NCI-H1930 (cell line): Measurements from ENCODE around the gene SCYL1.
"Not testable (repeated sequence)": the region's sequence is repeated elsewhere in the genome, so short reads cannot be mapped to it uniquely, and the experiment has no call there.

Experiments
- DNase-seq, 2 experiments: peaks; one replicate each; lab custom pipeline; 2025; lab: John Stamatoyannopoulos, UW

SCYL1 gene

GRCh38 chr11:65554842-65555430 lies 30.1 kb downstream of the SCYL1 start:
- DNase-seq = no peak

DNA sequence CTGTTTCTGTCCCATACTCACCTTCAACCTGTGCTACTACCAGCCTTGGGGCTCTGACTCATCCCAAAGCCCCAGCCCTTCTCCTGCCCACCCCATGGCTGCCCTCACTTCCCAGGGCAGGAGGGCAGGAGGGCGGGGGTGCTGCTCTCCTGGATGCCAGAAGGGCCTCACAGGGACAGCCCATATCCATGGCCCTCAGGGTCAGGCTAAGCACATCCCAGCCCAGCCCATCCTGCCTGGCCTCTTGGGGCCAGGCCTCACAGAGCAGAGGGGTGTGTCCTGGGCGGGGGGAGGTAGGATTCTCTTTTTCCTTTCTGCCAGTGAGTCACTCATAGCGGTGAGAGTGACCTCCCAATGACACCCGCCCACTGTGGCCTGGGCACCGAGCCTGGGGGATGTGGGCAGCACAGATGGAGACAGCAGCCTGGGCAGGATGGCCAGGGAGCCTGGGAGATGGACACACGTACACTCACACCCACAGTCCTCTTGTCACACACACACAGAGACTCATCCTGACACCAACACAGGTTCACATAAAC lies 30.9 kb downstream of the SCYL1 start:
- DNase-seq = no peak

DNA sequence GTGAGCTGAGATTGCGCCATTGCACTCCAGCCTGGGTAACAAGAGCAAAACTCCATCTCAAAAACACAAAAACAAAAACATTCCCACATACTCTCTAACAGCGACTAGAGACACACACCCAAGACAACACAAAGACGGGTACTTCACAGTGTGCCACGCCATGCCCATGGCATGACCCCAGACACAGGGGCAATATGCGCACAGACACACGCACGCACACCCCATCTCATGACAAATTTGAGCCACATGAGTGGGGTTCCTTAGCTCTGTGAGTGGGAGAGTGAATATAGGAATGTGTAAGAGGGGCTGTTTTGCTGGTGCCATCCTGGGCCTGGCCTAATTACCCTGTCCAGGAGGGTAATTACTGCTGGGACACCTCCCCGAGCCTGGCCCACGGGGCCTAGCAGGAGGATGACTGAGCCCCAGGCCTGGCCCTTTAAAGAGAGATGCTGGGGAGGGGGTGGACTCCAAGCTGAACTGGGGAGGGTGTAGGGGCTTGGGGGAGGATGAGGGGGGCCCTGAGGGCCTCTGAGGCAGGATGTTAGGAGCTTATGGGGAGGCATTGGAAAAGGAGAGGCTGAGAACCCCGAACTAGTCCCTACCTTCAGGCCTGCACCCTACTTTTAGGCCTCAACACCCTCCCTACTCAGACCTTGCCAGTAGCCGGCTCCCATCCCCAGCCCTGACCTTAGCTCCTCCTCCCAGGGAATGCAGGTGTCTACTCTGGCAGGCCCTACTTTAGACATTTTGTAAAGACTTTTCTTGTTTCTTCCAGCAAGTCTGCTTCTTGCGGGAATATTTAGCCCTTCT lies 31.8 kb downstream of the SCYL1 start:
- DNase-seq = no peak

- no peak for DNase-seq
These were observed 32.6 kb downstream of the SCYL1 start for GRCh38 chr11:65557280-65558001.

DNA sequence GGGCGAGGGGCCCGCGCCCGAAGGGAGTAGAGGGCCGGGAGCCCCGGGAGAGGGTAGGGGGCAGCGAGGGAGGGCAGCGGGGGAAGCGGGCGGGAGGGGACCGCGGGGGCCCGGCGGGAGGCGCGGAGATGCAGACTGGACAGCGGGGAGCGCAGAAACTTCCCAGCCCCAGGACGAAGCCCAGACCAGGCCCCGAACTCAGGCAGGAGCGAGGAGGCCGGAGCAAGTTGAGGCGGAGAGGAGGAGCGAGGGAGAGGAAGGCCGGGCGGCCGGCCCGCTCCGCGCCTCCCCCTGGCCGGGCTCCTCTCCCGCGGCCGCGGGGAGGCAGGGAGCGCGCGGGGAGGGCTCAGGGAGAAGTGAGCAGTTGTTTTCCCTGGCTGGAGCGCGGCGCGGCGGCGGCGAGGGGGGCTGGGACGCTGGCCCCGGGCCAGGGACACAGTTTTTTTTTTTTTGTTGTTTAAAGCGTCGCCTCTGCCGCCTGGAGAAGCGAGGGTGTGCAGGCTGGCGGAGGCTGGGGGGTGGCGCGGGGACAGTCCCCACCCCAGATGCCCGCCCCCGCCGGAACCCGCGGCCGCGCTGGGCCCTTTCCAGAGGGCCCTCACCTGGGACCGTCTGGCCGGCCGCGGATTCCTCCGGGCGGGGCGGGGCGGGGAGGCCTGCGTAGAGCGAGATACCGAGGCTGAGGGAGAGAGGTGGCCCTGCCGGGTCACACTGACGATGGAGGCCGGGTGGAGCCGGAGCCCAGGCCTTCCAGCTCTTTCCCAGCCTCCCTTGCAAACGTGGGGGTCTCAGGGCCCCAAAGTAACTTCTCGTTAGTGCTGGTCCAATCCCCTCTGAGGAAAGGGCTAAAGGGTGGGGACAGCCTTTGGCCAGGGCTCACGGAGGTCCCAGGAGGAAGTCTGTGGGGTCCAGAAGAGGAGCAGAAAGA lies 33.4 kb downstream of the SCYL1 start, which contains the start of gene LTBP3:
TSS of gene LTBP3 (minus strand) at position 358 of the 928 bp plus-strand sequence. CDS start 400 bp downstream, outside the sequence.
- no peak for DNase-seq

- DNase-seq = no peak
These were observed 34.1 kb downstream of the SCYL1 start for GRCh38 chr11:65558930-65559509.

DNA sequence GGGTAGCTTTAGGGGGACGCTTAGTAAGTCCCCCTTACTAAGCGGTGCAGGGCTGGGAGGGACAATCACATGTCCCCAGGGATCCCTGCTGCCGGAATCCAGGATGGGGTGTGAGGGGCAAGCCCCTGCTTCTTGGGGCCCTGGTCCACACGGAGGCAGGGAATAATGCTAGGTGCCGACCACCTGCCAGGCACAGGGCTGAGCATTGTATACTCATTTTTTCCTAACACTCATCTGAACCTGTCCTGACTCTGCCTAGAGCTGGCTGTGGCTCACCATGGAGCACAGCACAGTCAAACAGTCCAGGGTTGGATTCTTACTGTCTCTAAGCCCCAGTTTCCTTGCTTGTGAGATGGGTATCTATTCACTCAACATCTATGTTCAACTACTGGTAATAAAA lies 34.7 kb downstream of the SCYL1 start:
- no peak for DNase-seq

GRCh38 chr11:65559951-65560537 lies 35.2 kb downstream of the SCYL1 start:
- DNase-seq = no peak

DNA sequence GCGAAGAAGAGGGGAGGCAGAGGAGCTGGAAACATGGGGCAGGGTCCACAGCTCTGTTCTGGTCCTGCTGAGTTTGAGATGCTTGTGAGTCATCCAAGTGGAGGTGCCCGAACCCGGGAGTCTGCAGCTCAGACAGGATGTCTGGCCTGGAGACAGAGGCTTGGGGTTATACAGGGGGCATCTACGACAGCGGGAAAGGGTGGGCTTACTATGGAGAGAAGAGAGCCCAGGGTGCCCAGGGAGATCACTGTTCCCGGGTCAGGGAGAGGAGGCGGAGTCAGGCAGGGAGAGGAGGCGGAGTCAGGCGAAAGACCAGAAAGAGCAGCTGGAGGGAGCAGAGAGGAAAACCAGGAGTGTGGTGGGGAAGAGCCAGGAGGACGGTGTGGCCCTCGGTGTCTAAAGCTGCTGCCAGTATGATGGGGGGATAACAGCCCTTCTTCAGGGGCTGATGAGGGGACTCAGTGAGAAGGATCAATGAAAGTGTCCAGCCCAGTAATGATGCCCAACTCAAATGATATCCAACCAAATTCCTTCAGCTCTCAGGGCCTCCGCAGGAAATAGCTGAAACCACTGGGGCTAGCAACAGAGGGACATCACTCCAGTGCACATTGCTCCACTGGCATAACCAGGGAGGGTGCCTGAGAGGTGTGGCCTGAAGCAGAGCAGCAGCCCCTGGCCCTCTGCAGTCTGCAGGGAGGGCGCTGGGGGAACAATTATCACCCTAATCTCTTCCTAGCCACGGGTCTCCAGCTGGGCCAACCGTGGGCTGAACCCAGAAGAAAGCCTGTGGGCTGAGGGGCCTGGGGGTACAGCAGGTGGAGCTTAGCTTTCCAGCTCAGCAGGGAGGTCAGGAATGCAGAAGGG lies 35.9 kb downstream of the SCYL1 start:
- DNase-seq = no peak

GRCh38 chr11:65562020-65562419 lies 37.1 kb downstream of the SCYL1 start:
- no peak for DNase-seq

DNA sequence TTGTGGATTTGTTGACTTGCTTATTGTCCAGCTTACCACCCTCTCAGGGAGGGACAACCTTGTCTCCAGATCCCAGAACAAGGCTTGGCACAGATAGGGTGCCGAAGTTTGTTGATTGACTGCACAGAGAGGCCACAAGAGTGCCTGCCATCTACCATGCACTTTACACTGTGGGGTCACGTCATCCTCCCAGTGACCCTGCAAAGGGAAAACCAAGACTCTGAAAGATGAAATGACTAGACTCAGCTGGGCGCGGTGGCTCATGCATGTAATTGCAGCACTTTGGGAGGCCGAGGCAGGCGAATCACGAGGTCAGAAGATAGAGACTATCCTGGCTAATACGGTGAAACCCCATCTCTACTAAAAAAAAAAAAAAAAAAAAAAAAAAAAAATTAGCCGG lies 37.9 kb downstream of the SCYL1 start:
- no peak for DNase-seq

DNA sequence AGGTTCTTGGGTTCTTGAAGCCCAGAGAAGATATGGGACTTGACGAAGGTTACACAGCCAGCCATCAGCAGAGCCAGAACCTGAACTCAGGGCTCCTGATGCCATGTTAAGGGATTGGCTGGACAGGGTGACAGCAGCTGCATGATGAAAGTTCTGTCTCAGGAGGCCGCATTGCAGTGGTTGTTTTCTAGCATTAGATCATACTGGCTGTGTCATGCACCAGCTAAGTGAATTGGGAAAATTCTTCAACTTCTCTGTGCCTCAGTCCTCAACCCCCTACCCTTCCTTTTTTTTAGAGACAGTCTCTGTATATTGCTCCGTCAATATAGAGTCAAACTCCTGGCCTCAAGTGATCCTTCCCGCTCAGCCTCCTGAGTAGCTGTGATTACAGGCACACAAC lies 38.7 kb downstream of the SCYL1 start:
- DNase-seq = no peak

DNA sequence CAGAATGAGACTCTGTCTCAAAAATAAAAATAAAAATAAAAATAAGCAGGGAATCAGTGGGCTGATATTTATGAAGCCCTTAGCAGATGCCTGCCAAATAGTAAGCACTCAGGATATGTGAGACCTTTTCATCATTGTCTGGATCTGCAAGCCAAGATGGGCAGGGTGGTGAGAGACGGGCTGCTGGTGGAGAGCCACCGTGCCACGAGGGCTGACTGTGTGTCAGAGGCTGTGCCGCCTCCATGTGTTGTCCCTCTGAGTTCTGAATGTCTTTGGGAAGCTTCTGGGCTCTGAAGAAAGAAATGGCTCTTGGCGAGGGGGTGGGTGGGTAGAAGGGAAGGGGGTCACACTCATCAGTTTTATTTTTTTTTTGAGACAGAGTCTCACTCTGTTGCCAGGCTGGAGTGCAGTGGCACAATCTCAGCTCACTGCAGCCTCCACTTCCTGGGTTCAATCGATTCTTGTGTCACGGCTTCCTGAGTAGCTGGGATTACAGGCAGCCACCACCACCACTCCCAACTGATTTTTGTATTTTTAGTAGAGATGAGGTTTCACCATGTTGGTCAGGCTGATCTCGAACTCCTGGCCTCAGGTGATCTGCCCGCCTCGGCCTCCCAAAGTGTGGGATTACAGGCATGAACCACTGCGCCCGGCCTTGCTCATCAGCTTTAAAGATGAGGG lies 40.1 kb downstream of the SCYL1 start:
- not testable (repeated sequence) for DNase-seq

DNA sequence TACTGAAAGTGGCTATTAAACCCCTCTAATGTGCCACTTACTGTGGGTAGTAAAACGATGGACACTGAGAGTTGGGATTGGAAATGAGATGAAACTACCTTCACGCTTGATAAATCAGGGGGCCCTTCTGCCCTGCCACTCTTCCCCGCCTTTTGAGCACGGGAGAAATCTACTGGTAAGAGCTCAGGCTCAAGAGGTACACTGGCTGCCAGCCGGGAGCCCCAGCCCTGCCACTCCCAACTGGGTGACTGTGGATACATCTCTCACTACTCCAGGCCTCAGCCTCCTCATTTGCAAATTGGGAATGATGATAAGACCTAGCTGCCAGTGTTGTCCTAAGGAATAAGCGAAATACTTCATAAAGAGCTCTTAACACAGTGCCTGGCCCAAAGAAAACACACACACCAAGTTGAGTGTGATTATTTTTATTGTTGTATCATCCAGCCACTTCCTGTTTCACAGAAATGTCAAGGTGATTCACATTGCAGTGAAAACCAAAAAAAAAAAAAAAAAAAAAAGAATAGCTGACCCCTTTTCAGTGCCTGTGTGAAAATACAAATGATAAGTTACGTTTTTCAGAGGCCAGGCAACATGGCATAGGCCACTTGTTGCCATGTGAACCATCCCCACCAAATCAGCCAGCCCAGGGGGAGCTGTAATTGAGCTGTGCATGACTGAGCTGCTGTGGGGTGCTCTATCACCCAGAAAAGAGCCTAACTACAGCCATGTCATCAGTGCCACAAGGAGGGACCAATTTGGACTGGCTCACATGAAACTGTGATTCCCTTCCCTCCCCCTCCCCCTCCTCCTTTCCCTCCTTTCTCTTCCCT lies 41.0 kb downstream of the SCYL1 start:
- DNase-seq = no peak

GRCh38 chr11:65569164-65569972 lies 44.5 kb downstream of the SCYL1 start:
- DNase-seq = no peak

DNA sequence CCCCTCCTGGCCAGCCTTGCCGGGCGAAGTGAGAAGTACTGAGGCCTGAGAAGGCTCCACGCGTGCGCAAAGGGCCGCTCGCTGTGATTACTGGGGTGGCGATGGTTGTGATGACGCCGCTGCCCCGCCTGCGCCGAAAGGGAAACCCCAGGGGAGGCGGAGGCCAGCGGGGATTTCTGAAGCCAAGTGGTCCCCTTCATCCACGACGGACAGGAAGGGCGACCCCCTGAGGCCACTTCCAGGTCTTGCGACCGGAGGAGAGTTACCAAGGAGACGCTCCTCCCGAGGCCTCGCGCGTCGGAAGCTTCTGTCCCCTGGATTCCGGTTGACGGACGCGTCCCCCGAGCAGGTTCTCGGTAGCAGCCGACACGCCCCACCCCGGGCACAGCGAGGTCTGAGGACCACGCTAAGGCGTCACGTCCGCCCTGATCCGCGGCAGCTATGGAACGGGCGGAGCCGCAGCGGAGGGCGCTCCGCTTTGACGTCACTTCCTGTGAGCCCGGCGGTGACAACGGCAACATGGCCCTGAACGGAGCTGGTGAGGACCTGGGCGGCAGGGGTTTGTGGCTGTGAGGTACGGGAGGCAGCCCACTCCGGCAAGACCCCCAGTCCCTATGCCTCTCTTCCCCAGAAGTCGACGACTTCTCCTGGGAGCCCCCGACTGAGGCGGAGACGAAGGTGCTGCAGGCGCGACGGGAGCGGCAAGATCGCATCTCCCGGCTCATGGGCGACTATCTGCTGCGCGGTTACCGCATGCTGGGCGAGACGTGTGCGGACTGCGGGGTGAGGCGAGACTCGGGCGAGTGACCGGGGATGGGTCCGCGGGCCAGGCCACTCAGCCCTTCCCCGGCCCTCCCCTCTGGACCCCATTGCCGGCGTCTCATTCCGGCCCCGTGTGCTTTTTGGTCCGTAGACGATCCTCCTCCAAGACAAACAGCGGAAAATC lies 45.4 kb downstream of the SCYL1 start, which contains the start of gene ZNRD2:
TSS of gene ZNRD2 (plus strand) at position 505 of the 946 bp plus-strand sequence. CDS start at position 520, 15 bp downstream.
- DNase-seq = peak; percentile 97 to 99
